Psoas muscle (tissue), 8 donors: ENCODE measurements around the gene ARL10. TPM values are rescaled to one million over a fixed set of nuclear protein-coding genes. Genes with fewer than 3 reads are reported as not detected.

Experiments used
- ATAC-seq, 4 donors: fragments of 200-7000 bp; cut with Tn5 transposase; one replicate each; pipeline ENCODE4 v1.9.1; 2020; ENCODE audit warnings: moderate library complexity in 3 of 4, mild to moderate bottlenecking in 2 of 4
- DNase-seq, 2 donors: peaks; one replicate each; pipeline ENCODE4 v3.0.0-alpha.2; 2020
- H3K27ac ChIP-seq: fragments of 200-600 bp; one replicate; pipeline ENCODE4 v1.8.0; 2022
- H3K27me3 ChIP-seq, 3 donors: fragments of 200-600 bp in 1 of 3; one replicate each; pipeline versions ENCODE4 v1.6.1 to v1.8.0; 2013 to 2022; ENCODE audit warnings: low read length in 2 of 3, mild to moderate bottlenecking in 2 of 3, moderate library complexity in 1 of 3; ENCODE audit not compliant: insufficient read depth in 3 of 3
- H3K36me3 ChIP-seq, 2 donors: fragments of 200-600 bp in 1 of 2; one replicate each; pipeline versions ENCODE4 v1.6.1 to v1.8.0; 2013 to 2022; ENCODE audit warnings: low read depth in 1 of 2, mild to moderate bottlenecking in 1 of 2, moderate library complexity in 1 of 2; ENCODE audit not compliant: insufficient read depth in 1 of 2
- H3K4me1 ChIP-seq: fragments of 200-600 bp; one replicate; pipeline ENCODE4 v1.8.0; 2022
- H3K4me3 ChIP-seq: fragments of 200-600 bp; one replicate; pipeline ENCODE4 v1.8.0; 2022; ENCODE audit warnings: mild to moderate bottlenecking
- H3K9me3 ChIP-seq: fragments of 200-600 bp; one replicate; pipeline ENCODE4 v1.8.0; 2022
- WGBS, 3 donors: extraction: QIAGEN DNeasy Blood & Tissue Kit; methylation state at CpG; one replicate each; pipeline versions ENCODE4 v1.1.6 to v1.1.7; 2013; 5-methylcytosine and 5-hydroxymethylcytosine counted together
- intact Hi-C, 2 donors: fragments of 100-400 bp; cut with DNase I; formaldehyde crosslinking; loops; one replicate each; pipeline versions ENCODE4 v1.11.0 to v1.14.2; 2022
- polyA plus RNA-seq, 3 donors: library from polyadenylated mRNA; stranded (reverse); fragments of 200-250 nt; gene quantifications; one replicate each; pipeline ENCODE4 v1.2.3, GENCODE V29; 2013
- total RNA-seq, 4 donors: library from RNA; stranded (reverse); fragmentation: NEBNext Ultra II Directional in 2 of 4; extraction: Animal tissue kit (Norgen Biotek cat#: 25700) in 2 of 4; gene quantifications; one replicate each; pipeline versions ENCODE4 v1.2.1 to v1.2.4, GENCODE V29; 2021 to 2023
- TF ChIP-seq, protein P1 (sequence below): fragments of 200-600 bp; IDR thresholded peaks from one replicate; pipeline ENCODE4 v1.8.0; 2022; ENCODE audit warnings: antibody characterized with exemption
- donor health status: healthy with polysubstance abuse.
- donor health status: DM: no; HTN: no; CAD: no; lungs with moderate emphysema.
- donor health status: Bipolar disorder and iron deficiency.
- donor health status: healthy.
- donor health status: DM: yes; HTN: yes; CAD: no.
- donor health status: DM: no; HTN: no; CAD: no.
- donor health status: DM: no; HTN: no; CAD: no.
- donor health status: DM: yes; HTN: yes; CAD: no.

Gene ARL10
- total and polyA plus RNA-seq, 7 donors, result 1.6 to 6.6 (median 3.9) TPM

DNA sequence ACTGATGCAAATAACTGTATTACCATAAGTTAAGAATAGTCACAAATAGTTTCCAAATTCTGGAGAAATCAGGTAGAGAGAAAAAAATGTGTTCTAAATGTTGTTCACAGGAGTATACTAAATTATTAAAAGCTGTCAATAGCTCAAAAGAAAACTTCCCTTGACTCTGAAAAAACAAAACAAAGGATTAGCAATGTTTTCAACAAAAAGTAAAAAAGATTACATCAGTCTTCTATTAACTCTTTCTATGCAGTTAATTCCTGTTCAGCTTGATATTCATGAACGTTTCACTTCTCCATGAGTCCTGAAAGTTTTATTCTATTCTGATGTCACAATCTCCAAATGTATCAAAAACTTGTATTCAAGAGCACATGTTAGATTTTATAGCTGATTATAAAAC is 60.5 kb downstream of the ARL10 start:
- H3K27ac ChIP-seq, result no peak overlapping the region
- no peak for ATAC-seq
- 81 to 91% (median 85%) methylated on average over 1 of the region's 1 CpG for WGBS, 3 donors
- H3K27me3 ChIP-seq, result no peaks in the 10 kb centered on the region
- no peaks in the 10 kb centered on the region for H3K36me3 ChIP-seq
- no peak for DNase-seq
- TF ChIP-seq, protein P1, sequence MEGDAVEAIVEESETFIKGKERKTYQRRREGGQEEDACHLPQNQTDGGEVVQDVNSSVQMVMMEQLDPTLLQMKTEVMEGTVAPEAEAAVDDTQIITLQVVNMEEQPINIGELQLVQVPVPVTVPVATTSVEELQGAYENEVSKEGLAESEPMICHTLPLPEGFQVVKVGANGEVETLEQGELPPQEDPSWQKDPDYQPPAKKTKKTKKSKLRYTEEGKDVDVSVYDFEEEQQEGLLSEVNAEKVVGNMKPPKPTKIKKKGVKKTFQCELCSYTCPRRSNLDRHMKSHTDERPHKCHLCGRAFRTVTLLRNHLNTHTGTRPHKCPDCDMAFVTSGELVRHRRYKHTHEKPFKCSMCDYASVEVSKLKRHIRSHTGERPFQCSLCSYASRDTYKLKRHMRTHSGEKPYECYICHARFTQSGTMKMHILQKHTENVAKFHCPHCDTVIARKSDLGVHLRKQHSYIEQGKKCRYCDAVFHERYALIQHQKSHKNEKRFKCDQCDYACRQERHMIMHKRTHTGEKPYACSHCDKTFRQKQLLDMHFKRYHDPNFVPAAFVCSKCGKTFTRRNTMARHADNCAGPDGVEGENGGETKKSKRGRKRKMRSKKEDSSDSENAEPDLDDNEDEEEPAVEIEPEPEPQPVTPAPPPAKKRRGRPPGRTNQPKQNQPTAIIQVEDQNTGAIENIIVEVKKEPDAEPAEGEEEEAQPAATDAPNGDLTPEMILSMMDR, result no peak
- H3K9me3 ChIP-seq, result no peaks in the 10 kb centered on the region
- no peak overlapping the region for H3K4me3 ChIP-seq
- intact Hi-C loops, result no loop called here
- no peaks in the 10 kb centered on the region for H3K4me1 ChIP-seq

DNA sequence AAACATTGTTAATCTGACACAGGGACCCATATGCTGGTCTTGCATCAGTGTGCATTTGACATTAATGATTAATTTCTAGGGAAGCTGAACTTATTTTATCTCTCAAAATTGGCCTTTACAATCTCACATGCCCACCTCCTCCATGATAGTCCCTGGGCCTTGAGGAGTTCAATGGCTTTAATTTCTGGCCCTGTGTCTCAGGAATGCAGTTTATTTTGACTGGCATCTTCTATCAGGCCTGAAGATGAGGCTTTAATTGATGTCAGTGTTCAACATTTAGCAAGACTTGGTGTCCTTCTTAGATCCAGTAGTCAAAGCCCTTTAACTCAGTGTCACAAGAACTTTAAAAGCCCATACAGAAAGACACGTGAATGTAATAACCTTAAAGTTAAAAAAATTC is 61.6 kb downstream of the ARL10 start:
- Histone ChIP-seq H3K27ac (no peak overlapping the region), H3K27me3 (no peaks in the 10 kb centered on the region), H3K4me1 (no peaks in the 10 kb centered on the region), H3K9me3 (no peaks in the 10 kb centered on the region), H3K4me3 (no peak overlapping the region), H3K36me3 (no peaks in the 10 kb centered on the region)
- intact Hi-C loops, result no loop called here
- TF ChIP-seq, protein P1, result no peak
- ATAC-seq (no peak), DNase-seq (no peak)
- 58 to 82% (median 73%) methylated on average over 1 of the region's 1 CpG for WGBS, 3 donors

DNA sequence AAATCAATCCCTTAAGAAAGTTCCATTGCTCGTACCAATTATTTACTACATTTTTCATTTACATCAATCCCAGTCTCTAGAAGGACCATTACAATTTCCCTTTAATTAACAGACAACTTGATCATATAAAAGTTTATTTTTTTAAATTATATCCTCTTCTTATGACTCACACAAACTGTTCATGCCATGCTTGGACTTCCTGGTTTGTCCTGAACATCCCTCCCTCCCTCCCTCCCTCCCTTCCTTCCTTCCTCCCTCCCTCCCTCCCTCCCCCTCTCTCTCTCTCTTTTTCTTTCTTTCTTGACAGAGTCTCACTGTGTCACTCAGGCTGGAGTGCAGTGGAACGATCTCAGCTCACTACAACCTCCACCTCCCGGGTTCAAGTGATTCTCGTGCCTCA is 62.7 kb downstream of the ARL10 start:
- no peak for DNase-seq

DNA sequence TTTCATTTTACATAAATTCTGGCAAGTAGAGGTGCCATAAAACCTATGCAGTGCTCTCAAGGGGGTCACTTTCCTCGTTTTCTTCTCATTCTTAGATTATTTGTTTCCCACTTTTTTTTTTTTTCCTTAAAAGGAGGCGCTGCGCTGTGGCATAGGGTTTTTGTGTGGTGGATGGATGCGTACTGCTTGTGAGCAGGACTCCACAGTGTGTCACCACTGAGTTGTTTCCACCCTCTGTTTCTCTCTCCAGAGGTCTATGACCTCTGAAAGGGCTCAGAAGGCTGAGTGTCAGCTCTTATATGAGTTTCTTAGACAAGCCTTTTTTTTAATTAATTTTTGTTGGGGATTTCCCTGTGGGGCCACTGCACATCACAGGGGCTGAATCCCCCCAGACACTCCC is 64.7 kb downstream of the ARL10 start:
- DNase-seq (no peak), ATAC-seq (no peak)
- TF ChIP-seq, protein P1, result no peak
- Histone ChIP-seq H3K9me3 (no peaks in the 10 kb centered on the region), H3K4me1 (no peaks in the 10 kb centered on the region), H3K36me3 (no peaks in the 10 kb centered on the region), H3K27ac (no peak overlapping the region), H3K27me3 (peaks cover 0 to 4% (median 0%) of the 10 kb centered on the region in 3 donors), H3K4me3 (no peak overlapping the region)
- 59 to 64% (median 63%) methylated on average over 4 of the region's 4 CpGs for WGBS, 3 donors
- intact Hi-C loops, result no loop called here

More for the DNA sequence above, 62.7 kb downstream of the ARL10 start:
- TF ChIP-seq, protein P1, result no peak
- WGBS, 3 donors, result 68 to 81% (median 78%) methylated on average over 4 of the region's 4 CpGs
- Histone ChIP-seq H3K9me3 (no peaks in the 10 kb centered on the region), H3K27ac (no peak overlapping the region), H3K4me3 (no peak overlapping the region), H3K4me1 (no peaks in the 10 kb centered on the region), H3K36me3 (no peaks in the 10 kb centered on the region), H3K27me3 (no peaks in the 10 kb centered on the region)
- intact Hi-C loops, result no loop called here
- no peak for ATAC-seq

Other genes with a start within 250 kb of the ARL10 start
- 10 to 100 TPM in 2 of 4 donors, 1 to 10 TPM in 2; 7.1 to 17.0 (median 10.3) TPM for gene SIMC1, start 127.1 kb upstream of the ARL10 start, total RNA-seq
- 1 to 10 TPM; 2.0 to 7.6 (median 5.3) TPM for gene SIMC1, start 127.1 kb upstream of the ARL10 start, polyA plus RNA-seq
- gene KIAA1191, start 3.7 kb upstream of the ARL10 start, total RNA-seq, result 100 to 1,000 TPM in 1 of 4 donors, 10 to 100 TPM in 3; 46.9 to 201 (median 74.3) TPM
- 10 to 100 TPM; 27.0 to 70.4 (median 42.5) TPM for gene KIAA1191, start 3.7 kb upstream of the ARL10 start, polyA plus RNA-seq
- gene NOP16, start 23.1 kb downstream of the ARL10 start, total RNA-seq, result 10 to 100 TPM; 35.6 to 76.2 (median 59.9) TPM
- 100 to 1,000 TPM in 1 of 3 donors, 10 to 100 TPM in 2; 87.5 to 206 (median 90.4) TPM for gene NOP16, start 23.1 kb downstream of the ARL10 start, polyA plus RNA-seq
- gene HIGD2A, start 23.3 kb downstream of the ARL10 start, total RNA-seq, result 100 to 1,000 TPM; 181 to 215 (median 212) TPM
- 100 to 1,000 TPM; 223 to 429 (median 332) TPM for gene HIGD2A, start 23.3 kb downstream of the ARL10 start, polyA plus RNA-seq
- gene CLTB, start 51.1 kb downstream of the ARL10 start, total RNA-seq, result 100 to 1,000 TPM; 162 to 223 (median 217) TPM
- 100 to 1,000 TPM; 246 to 413 (median 340) TPM for gene CLTB, start 51.1 kb downstream of the ARL10 start, polyA plus RNA-seq
- gene FAF2, start 82.9 kb downstream of the ARL10 start, total RNA-seq, result 10 to 100 TPM; 11.0 to 22.8 (median 14.4) TPM
- gene FAF2, start 82.9 kb downstream of the ARL10 start, polyA plus RNA-seq, result 10 to 100 TPM in 2 of 3 donors, 1 to 10 TPM in 1; 8.4 to 20.4 (median 14.7) TPM
- gene RNF44, start 171.9 kb downstream of the ARL10 start, total RNA-seq, result 10 to 100 TPM; 14.2 to 22.4 (median 16.5) TPM
- gene RNF44, start 171.9 kb downstream of the ARL10 start, polyA plus RNA-seq, result 10 to 100 TPM in 1 of 3 donors, 1 to 10 TPM in 2; 5.6 to 10.1 (median 8.3) TPM
- under 1 TPM in 2 of 4 donors, not detected in 2; 0.13 to 0.30 TPM for gene CDHR2, start 183.9 kb downstream of the ARL10 start, total RNA-seq
- under 1 TPM in 2 of 3 donors, not detected in 1; 0.03 to 0.16 TPM for gene CDHR2, start 183.9 kb downstream of the ARL10 start, polyA plus RNA-seq
- gene GPRIN1, start 244.7 kb downstream of the ARL10 start, total RNA-seq, result under 1 TPM; 0.21 to 0.71 (median 0.37) TPM
- 1 to 10 TPM in 1 of 3 donors, under 1 TPM in 2; 0.18 to 1.2 (median 0.23) TPM for gene GPRIN1, start 244.7 kb downstream of the ARL10 start, polyA plus RNA-seq